GM19324 (cell line): ENCODE data around the gene MARCHF3.
A peak's percentile ranks its signal among the peaks of the same experiment; 100 is the strongest.
"Not testable (repeated sequence)": the region's sequence is repeated elsewhere in the genome, so short reads cannot be mapped to it uniquely, and the experiment has no call there.

Experiments
- ATAC-seq: cut with Tn5 transposase; IDR thresholded peaks from one replicate; pipeline ENCODE4 v1.9.1; 2021; ENCODE audit warnings: mild to moderate bottlenecking, moderate library complexity; ENCODE audit not compliant: unreplicated experiment, low FRiP score

The MARCHF3 gene

DNA sequence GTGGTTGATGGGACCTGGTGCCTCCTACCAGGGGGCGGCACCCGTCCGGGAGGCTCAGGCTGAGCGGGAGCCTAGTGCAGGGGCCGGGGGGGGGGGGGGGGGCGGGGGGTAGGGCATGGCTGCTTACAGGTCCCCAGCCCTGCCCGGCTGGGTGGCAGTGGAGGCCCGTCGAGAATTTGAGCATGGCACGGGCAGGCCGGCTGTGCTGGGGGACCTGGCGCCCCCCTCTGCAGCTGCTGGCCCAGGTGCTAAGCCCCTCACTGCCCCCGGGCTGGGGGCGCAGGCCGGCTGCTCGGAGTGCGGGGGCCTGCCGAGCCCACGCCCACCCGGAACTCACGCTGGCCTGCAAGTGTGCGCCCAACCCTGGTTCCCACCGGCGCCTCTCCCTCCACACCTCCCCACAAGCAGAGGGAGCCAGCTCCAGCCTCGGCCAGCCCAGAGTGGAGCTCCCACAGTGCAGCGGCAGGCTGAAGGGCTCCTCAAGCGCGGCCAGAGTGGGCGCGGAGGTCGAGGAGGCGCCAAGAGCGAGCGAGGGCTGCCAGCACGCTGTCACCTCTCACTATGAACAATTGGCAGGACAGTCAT is 175.7 kb downstream of the MARCHF3 start:
- no peak for ATAC-seq

GRCh38 chr5:126853541-126854307 is 176.6 kb downstream of the MARCHF3 start:
- not testable (repeated sequence) for ATAC-seq

GRCh38 chr5:126852841-126853271 is 177.5 kb downstream of the MARCHF3 start:
- ATAC-seq: no peak

- ATAC-seq: peak; percentile 91
Measured at GRCh38 chr5:126852091-126852571, 178.2 kb downstream of the MARCHF3 start.

DNA sequence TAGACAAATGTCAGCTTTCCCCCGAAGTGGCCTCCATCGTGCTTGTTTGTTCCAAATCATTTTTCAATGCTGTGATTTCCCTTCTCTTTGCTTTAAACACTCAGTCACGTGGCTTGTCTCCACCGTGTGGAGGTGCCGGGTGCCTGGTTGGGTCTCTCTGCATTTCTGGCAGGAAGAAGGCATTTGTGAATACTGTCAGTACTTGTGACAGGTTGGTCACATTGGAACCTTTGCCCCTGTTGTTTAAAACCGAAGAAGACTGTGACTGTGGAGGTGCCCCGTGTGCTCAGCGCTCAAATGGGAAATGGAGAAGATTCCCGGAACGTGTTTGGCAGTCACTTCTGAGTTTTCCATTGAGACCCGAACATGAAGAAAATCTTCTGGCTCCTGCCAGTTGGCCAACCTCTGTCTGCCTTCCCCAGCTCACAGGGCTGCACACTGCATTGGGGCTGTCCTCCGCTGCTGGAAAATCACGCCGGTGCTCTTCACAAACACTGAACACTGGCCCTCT is 178.8 kb downstream of the MARCHF3 start:
- no peak for ATAC-seq

DNA sequence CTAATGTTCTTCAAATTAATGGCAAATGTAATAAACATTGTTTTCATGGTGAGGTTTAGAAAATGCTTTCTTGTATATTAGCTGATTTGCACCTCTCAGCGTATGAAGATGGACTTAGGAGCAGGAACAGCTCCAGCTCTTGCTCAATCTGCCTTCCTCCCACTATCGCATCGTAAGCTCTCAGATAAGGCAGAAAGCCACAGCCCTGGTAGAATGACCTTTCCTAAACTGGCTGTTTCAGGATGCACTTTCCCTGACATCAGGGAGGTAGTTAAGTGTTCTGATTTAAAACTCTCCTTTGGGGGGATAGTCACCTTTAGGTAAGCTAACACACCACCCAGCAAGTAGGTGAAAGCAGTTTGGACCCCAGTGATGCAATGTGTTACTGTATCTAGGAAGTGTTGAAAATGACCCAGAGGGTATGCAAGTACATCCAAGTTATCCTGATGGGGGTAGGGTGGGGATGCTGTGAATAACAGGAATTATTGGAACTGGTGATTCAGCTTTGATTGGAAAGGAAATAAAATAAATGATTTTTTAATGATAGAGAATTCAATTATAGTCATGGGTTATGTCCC is 181.2 kb downstream of the MARCHF3 start:
- no peak for ATAC-seq

DNA sequence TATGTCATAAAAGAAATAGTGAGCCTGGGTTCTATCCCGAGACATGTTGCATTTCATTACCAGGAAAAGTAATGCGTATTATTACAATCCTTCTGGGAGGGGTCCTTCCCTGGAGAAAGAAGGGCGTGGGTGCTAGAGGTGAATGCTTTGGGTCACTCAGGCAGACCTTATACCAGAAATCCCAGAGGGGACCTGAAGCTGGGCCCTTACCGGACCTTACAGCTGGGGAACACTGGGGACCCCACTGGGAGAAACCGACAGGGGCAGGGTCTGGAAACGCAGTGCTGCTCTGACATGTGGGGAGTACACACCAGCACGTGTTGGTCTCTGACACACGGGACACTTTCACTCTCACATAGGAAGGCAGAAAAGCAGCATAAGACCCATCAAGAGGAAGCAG is 182.1 kb downstream of the MARCHF3 start:
- no peak for ATAC-seq

GRCh38 chr5:126847826-126848251 is 182.5 kb downstream of the MARCHF3 start:
- ATAC-seq: no peak

DNA sequence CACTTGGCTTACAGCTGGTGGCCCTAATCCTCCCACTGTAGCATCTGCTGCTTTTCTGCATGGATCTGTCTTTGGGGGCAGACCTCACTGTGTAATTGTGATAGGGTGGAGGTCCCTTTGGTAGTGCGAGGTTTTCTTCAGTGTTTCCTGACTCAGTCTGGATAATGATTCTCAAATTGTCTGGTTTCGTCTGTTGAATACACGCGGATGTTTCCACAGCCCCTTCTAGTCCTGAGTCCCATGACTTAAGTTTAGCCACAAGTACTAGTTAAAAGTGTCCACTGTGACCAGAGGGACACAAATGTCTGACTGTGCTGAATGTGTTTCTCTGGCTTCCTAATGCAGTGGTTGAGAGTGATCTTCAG is 182.9 kb downstream of the MARCHF3 start:
- no peak for ATAC-seq

- ATAC-seq: no peak
Measured at GRCh38 chr5:126846744-126847455, 183.5 kb downstream of the MARCHF3 start.

DNA sequence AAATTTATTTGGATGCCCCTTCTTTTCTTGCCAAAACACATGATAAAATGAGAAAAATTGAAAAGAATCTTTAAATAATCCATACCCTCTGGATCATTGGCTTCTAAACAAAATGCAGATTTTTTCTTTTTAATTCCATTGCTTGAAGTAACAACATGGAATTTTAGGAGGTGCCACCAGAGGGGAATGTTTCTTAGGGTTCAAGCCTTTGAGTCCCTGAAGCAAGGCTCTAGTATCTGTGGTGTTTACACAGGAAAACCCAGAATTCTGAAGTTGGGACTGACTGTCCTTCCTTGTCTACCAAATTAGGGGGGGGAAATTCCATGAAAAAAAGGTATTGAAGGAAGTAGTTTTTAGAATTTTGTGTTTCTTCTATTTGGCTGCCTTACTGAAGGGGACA is 184.0 kb downstream of the MARCHF3 start:
- ATAC-seq: no peak

DNA sequence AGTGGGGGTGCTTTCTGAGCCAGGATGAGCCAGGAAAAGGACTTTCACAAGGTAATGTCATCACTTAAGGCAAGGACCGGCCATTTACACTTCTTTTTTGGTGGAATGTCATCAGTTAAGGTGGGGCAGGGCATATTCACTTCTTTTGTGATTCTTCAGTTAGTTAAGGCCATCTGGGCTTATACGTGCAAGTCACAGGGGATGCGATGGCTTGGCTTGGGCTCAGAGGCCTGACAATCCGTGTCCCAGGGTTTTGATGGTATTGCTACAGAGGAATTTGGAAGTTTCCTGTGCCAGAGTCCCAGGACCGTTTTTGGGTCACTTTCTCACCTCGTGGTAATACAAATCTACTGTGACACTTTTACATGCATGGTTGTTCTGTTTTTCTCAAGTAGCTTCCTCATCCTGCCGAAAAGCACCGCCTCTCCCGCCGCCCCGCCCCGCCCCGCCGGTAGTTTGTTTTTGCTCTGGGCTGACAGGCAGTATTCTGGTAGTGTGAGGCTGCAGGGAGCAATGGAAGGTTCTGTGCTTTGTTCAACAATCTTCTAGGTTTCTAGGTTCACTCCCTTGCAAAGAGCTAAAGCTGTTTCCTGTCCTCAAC is 184.8 kb downstream of the MARCHF3 start:
- ATAC-seq: peak; percentile 95

DNA sequence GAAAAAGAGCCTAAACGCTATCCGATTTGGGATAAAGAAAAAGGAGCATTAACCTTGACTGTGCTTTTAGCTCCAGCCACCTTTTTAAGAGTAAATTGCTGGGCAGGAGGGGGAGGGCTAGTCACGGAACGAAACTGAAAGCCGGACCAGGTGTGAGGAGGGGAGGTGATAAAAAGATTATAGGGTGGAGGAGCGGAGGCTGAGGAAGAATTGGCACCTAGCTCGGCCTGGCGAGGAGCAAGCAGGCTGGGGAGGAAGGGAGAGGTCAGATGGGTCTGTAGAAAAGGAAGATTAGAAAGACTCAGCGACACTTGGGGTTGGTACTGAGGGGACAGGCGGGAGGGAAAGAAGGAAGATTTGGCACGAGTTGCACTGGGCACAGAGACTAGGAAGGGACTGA is 187.0 kb downstream of the MARCHF3 start:
- not testable (repeated sequence) for ATAC-seq

- ATAC-seq: not testable (repeated sequence)
Measured at GRCh38 chr5:126839407-126839806, 191.0 kb downstream of the MARCHF3 start.

GRCh38 chr5:126837906-126838539 is 192.3 kb downstream of the MARCHF3 start:
- ATAC-seq: no peak

- no peak for ATAC-seq
Measured at GRCh38 chr5:126837242-126837641, 193.1 kb downstream of the MARCHF3 start.

- ATAC-seq: no peak
Measured at GRCh38 chr5:126836778-126837177, 193.6 kb downstream of the MARCHF3 start.

DNA sequence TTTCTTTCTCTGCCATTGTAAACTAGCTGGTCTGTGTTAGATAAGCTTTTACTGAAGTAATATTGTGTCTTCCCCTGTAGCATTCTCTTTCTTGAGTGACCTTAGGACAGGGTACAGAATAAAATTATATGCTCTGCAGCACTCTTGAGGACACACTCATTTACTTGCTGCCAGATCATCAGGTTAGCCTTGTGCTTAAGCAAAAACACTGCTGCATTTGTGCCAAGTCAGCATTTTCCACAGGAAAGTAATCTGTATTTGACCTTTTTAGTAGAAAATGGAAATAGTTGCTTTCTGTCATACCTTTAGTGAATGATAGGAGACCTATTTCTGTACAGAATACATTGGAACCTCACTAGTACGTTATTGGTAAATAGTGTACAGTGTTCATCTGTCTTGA is 199.2 kb downstream of the MARCHF3 start:
- no peak for ATAC-seq

DNA sequence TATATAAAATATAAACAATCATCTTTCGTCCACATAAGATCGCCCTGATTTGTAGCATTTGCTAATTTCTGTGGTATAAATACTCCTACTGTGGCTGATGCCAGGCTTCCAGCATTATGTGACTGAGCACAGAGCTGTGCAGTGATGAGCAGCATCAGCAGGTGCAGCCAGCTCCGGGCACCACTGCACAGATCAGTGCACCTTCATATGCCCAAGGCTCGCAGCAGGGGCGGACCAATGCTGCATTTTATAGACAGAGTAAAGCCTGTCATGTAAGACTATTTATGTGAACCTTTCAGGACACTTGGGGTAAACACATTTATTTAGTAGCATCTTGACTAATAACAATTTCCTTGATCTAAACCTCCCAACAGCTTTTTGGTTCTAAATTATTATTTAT is 200.3 kb downstream of the MARCHF3 start:
- no peak for ATAC-seq

DNA sequence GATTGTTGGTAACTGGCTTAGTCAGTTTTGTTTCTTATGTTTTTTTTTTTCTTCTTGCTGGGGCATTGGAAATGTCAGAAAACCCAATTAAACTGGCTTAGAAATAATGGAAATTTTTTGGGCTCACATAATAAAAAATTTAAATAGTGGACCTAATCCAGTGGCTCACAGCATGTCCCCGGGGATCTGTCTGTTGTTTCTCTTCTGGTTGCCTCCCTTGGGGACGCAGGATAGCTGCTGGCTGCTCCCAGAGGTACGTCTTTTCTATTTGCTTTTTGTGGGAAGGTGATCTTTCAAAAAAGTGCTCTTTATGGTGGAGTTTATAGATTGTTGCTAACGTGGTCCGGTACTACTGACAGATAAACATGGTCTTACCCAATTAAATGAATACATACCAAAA is 201.3 kb downstream of the MARCHF3 start:
- no peak for ATAC-seq
